MM.1S (cell line): ENCODE measurements around the gene PLEKHM1.
"Not testable (repeated sequence)": the region's sequence is repeated elsewhere in the genome, so short reads cannot be mapped to it uniquely, and the experiment has no call there.

Experiments used
- CTCF ChIP-seq: fragments of 300-600 bp; sonication (generic); IDR thresholded peaks from 2 replicates; pipeline ENCODE4 v1.5.1; 2016; ENCODE audit warnings: antibody characterized with exemption, low read length, mixed read lengths
- EZH2 ChIP-seq: fragments of 300-600 bp; sonication (generic); optimal IDR thresholded peaks from 2 replicates; pipeline ENCODE3; 2017; ENCODE audit warnings: low read depth, mild to moderate bottlenecking, antibody characterized with exemption, low read length, mixed read lengths
- EZH2phosphoT487 ChIP-seq: fragments of 300-600 bp; sonication (generic); IDR thresholded peaks from 2 replicates; pipeline ENCODE4 v1.6.1; 2018; ENCODE audit warnings: antibody characterized with exemption, low read length

DNA sequence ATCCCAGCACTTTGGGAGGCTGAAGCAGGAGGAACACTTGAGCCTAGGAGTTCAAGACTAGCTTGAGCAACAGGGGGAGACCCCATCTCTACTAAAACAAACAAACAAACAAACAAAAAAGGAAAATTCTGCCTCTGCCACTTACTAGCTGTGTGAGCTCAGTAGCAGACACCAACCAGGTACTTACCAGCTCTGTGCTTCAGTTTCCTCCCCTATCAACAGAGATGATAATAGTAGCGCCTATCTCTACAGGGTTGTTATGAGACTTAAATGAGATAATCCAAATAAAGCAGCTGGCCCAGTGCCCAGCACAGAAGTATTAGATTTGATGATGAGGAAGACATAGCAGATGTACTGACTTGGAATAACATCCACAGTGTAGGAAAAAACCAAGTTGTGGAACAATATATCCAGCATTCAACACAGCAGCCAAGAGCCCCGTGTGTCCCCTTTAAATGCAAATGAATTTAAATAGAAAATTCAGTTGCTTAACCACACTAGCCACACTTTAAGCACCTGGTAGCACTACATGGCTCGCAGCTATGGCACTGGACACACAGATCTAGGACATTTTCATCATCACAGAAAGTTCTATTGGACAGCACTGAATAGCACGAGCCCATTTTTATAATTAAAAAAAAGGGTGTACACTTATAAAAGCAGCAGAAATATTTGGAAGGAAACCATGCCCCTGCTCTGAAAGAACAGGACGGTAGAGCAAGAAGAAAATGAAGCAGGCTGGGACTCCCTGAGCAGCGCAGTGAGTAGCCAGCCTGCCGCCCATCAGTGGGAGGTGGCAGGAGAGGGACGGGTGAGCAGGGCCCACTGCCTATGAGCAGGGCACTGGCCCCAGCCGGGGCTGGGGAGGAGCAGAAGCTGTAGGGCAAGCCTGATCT, 37.9 kb downstream of the PLEKHM1 start:
- TF ChIP-seq CTCF, EZH2, EZH2phosphoT487: not testable (repeated sequence)
